HG03565 (cell line): ENCODE data around the gene PRMT7.

Experiments used
- ATAC-seq: cut with Tn5 transposase; IDR thresholded peaks from one replicate; pipeline ENCODE4 v1.9.1; 2021; ENCODE audit warnings: mild to moderate bottlenecking, moderate library complexity; ENCODE audit not compliant: unreplicated experiment

The PRMT7 gene

GRCh38 chr16:68310774-68311511 is at the start of gene PRMT7, which contains the start of gene SLC7A6OS:
Gene PRMT7 (plus strand): TSS chr16:68311019. CDS start chr16:68315980, 4,961 bp downstream.
Gene SLC7A6OS (minus strand): TSS chr16:68310946. CDS start chr16:68310926, 20 bp downstream.
- peak; percentile 89 for ATAC-seq

- ATAC-seq: no peak
These were observed 47.2 kb upstream of the PRMT7 start for GRCh38 chr16:68263559-68264127.

GRCh38 chr16:68264128-68265077 is 46.4 kb upstream of the PRMT7 start, which contains the start of gene SLC7A6:
Gene SLC7A6 (plus strand): TSS chr16:68264526. CDS start chr16:68274727, 10,201 bp downstream.
- peak; percentile 55 for ATAC-seq

- no peak for ATAC-seq
These were observed 45.5 kb upstream of the PRMT7 start for GRCh38 chr16:68265078-68265920.

- ATAC-seq: no peak
These were observed 43.0 kb upstream of the PRMT7 start for GRCh38 chr16:68267612-68268405.

GRCh38 chr16:68269793-68270192 is 41.0 kb upstream of the PRMT7 start:
- ATAC-seq: no peak

- ATAC-seq: no peak
These were observed 40.5 kb upstream of the PRMT7 start for GRCh38 chr16:68270353-68270752.

GRCh38 chr16:68272507-68273209 is 38.2 kb upstream of the PRMT7 start:
- no peak for ATAC-seq

- no peak for ATAC-seq
These were observed 37.4 kb upstream of the PRMT7 start for GRCh38 chr16:68273459-68273858.

- no peak for ATAC-seq
These were observed 36.9 kb upstream of the PRMT7 start for GRCh38 chr16:68273896-68274295.

- ATAC-seq: no peak
These were observed 36.4 kb upstream of the PRMT7 start for GRCh38 chr16:68274441-68274840.

- peak; percentile 46 for ATAC-seq
These were observed 35.1 kb upstream of the PRMT7 start for GRCh38 chr16:68275611-68276191.

- ATAC-seq: no peak
These were observed 34.6 kb upstream of the PRMT7 start for GRCh38 chr16:68276223-68276622.

- no peak for ATAC-seq
These were observed 30.9 kb upstream of the PRMT7 start for GRCh38 chr16:68279726-68280558.

GRCh38 chr16:68281368-68282063 is 29.3 kb upstream of the PRMT7 start:
- no peak for ATAC-seq

GRCh38 chr16:68282064-68282452 is 28.8 kb upstream of the PRMT7 start:
- no peak for ATAC-seq

GRCh38 chr16:68283346-68283745 is 27.5 kb upstream of the PRMT7 start:
- no peak for ATAC-seq
